HG03175 (cell line): ENCODE results near the gene SPNS2.

Source experiments
- ATAC-seq: cut with Tn5 transposase; IDR thresholded peaks from one replicate; pipeline ENCODE4 v1.9.1; 2021; ENCODE audit warnings: mild to moderate bottlenecking, moderate library complexity; ENCODE audit not compliant: unreplicated experiment

Gene SPNS2

GRCh38 chr17:4536742-4537411 lies 38.2 kb downstream of the SPNS2 start:
- ATAC-seq, result no peak

- no peak for ATAC-seq
These were observed 39.0 kb downstream of the SPNS2 start for GRCh38 chr17:4537451-4538235.

- ATAC-seq, result no peak
These were observed 39.7 kb downstream of the SPNS2 start for GRCh38 chr17:4538236-4539002.

DNA sequence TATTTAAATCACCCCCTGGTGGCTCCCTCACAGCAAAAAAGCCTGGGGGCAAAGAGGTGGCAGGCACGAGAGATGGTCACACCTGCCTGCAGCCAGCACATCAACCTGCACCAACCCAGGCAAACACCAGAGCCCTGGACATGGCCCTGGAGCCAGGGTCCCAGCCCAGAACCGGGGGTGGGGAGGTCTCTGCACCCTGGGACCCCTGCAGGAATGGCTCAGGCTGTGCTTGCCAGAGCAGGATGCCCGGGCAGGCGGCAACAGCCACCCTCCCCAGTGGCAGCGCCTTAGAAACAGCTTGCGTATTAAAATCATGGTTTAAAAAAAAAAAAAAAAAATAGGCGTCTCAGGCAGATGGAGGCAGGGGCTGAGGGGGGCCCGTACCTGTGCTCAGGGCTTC lies 40.3 kb downstream of the SPNS2 start:
- no peak for ATAC-seq

- ATAC-seq, result no peak
These were observed 41.0 kb downstream of the SPNS2 start for GRCh38 chr17:4539576-4540223.

DNA sequence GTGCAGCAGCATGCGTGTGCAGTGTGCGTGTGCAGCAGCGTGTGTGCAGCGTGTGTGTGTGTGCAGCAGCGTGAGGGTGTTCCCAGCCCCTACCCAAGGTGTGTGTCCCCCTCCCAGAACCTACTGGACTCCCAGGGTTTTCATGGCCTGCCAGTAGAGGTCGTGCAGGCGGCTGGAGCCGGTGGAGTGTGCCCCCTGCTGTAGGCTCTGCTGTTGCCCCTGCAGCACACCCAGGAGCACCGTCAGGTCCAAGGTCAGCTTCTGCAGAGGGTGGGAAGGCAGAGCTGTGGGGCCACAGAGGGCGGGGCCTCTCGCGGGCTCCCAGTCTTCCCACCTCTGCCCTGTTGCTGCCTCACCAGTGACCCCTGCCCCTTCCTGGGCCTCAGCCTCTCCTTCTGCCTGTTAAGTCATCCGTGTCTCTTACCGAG lies 41.6 kb downstream of the SPNS2 start:
- ATAC-seq, result no peak

- ATAC-seq, result no peak
These were observed 42.1 kb downstream of the SPNS2 start for GRCh38 chr17:4540687-4541327.

DNA sequence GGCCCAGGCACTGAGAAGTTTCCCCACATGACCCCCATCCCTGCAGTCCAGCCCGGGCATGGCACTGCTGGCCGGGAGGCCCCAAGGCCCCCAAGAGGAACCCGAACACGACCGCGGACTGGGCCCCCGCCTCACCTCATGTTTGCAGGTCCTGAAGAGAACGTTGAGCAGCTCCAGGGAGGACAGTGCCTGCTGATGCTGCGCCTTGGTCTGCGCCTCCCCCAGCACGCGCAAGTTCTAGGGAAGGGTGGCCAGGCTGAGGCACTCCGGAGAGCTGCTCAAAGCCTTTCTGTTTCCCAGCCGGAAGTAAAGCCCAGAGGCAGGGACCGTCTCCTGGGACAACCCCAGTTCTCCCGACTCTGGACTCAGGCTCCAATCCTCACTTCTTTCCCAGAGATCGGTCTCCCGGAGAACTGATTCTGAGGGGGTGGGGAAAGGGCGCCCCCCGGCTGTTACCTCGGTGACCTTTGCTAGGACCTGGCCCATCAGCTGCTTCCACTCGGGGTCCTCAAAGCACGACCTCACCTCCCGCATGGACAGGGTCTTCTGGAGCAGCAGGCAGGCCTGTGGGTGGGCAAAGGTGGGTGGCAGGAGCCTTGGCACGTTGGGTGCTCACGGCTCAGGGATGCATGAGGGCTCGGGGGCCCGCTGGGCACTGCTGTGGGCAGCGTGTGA lies 42.8 kb downstream of the SPNS2 start:
- no peak for ATAC-seq

DNA sequence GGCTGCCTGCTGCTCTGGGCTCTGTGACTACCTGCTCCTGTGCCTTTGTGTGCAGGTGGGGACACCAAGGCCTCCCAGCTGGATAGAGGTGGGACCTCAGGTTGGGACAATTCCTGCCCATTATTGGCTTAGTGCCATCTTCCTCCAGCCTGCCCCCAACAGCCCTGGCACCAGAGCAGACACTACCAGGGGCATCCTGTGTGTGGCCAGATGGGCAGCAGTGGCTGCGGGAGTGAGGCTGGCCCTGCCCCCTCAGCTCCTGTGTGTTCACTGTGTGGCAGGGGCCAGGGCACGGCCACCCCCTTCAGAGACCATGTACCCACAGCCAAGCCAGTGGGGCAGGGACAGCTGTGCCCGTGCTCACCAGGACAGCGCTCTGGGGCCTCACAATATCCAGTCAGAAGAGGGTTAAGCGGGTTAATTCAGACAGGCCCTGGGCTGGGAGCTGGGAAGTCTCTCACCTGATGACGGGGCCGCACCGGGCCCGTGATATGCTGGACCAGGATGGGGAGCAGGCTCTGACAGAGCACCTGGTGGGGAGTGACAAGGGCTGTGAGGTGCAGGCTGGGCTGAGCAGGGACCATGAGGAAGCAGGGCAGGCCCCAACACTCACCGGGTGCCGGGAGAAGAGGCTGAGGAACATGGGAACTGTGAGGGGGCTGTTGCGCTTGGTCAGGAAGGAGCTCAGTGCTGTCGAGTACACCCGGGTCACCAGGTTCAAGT lies 43.5 kb downstream of the SPNS2 start:
- ATAC-seq, result no peak

- ATAC-seq, result no peak
These were observed 44.1 kb downstream of the SPNS2 start for GRCh38 chr17:4542726-4543191.

DNA sequence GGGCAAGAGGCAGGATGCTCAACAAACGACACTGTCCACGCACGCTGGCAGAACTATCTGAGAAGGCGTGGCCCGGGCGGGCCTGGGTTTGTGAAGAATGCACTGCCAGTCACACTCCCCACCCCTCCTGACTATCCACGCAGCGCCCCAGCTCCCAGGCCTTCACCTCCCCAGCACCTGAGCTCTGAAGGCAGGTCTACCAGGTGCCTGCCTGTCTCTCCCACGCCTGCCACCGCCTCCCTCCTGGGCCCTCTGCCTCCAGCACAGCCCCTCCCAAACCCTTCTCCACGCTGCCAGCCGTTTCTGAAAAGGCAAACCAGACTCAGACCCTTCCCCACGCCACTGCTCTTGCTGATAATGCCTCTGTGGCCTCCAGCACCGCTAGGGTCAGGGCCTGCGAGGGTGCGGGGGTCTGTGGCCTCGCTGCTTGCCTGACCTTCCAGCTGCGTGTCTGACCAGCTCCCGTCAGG lies 44.9 kb downstream of the SPNS2 start:
- no peak for ATAC-seq

DNA sequence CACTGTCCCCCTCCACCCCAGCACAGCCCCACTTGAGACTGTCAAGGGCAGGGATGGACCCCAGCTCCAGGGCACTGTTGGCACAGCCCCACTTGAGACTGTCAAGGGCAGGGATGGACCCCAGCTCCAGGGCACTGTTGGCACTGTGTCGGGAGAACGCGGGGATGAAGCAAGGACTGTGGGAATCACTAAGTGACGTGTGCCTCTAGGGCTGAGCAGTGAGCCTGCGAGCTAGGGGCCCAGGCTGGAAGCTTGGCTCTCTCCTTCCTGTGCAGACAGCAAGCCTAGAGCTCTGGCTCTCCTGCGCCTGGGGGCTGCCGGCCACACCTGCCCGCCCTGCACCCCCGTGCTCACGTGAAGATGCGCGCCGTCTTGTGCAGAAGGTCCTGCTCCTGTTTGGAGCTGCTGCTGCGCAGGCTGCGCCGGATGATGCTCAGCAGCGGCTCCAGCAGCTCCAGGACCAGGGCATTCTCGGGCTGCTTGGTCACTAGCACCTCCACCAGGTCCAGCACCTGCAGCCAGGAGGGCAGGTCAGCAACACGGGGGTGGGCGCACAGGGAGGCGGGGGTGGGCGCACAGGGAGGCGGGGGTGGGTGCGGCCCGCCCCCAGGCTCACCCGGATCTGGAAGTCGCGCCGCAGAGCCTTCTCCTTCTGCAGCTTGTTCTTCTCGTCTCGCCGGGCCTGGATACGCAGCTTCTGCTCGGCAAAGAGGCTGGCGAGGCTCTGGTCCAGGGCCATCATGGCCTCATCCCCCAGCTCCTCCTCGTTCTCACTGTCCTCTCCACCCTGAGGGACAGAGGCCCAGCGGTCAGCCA lies 45.7 kb downstream of the SPNS2 start:
- ATAC-seq, result no peak

DNA sequence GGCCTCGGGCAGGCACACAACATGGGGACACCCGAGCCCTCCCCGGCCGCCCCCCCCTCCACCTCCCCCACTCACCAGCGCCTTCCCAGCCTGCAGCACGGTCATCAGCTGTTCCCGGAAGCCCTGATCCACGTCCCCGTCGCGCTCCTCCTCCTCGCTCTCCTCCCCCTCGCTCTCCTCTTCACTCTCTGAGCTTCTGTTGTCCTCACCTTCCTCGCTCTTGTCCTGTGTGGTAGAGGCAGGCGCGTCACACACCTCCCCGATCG lies 46.2 kb downstream of the SPNS2 start:
- no peak for ATAC-seq

- ATAC-seq, result no peak
These were observed 46.7 kb downstream of the SPNS2 start for GRCh38 chr17:4545217-4545951.

- no peak for ATAC-seq
These were observed 48.6 kb downstream of the SPNS2 start for GRCh38 chr17:4547118-4547906.

GRCh38 chr17:4548061-4548461 lies 49.4 kb downstream of the SPNS2 start:
- ATAC-seq, result no peak
